ENCODE measurements around the gene ANKRD23.

ANKRD23 gene

GRCh38 chr2:96860065-96861029 lies 16.5 kb upstream of the ANKRD23 start:
- no peak overlapping the region for H3K27ac ChIP-seq (ENCODE audit: low read depth, low read length)
- H3K9ac ChIP-seq (ENCODE audit: low read depth, low read length), result no peak overlapping the region
- peaks cover 15% of the 10 kb centered on the region; the same call in 1 of the 2 replicates for H3K4me1 ChIP-seq (ENCODE audit: control insufficient read depth, insufficient read depth, low read length)
- peaks cover 50% of the 10 kb centered on the region for H3K36me3 ChIP-seq (ENCODE audit: control insufficient read depth, insufficient read depth, low read length)
- H3K27me3 ChIP-seq (ENCODE audit: control insufficient read depth, insufficient read depth, low read length), result no peaks in the 10 kb centered on the region
- no peak overlapping the region for H3K4me3 ChIP-seq (ENCODE audit: low read depth, low read length)
- H3K9me3 ChIP-seq (ENCODE audit: control insufficient read depth, insufficient read depth, low read length), result no peaks in the 10 kb centered on the region

- peaks cover 15% of the 10 kb centered on the region; the same call in 1 of the 2 replicates for H3K4me1 ChIP-seq (ENCODE audit: control insufficient read depth, insufficient read depth, low read length)
- H3K27me3 ChIP-seq (ENCODE audit: control insufficient read depth, insufficient read depth, low read length), result no peaks in the 10 kb centered on the region
- H3K36me3 ChIP-seq (ENCODE audit: control insufficient read depth, insufficient read depth, low read length), result peaks cover 44% of the 10 kb centered on the region
- no peak overlapping the region for H3K4me3 ChIP-seq (ENCODE audit: low read depth, low read length)
- no peak overlapping the region for H3K9ac ChIP-seq (ENCODE audit: low read depth, low read length)
- H3K27ac ChIP-seq (ENCODE audit: low read depth, low read length), result peak overlapping the region; percentile 70
- no peaks in the 10 kb centered on the region for H3K9me3 ChIP-seq (ENCODE audit: control insufficient read depth, insufficient read depth, low read length)
Observed at GRCh38 chr2:96859681-96860064, 15.9 kb upstream of the ANKRD23 start.

- H3K27ac ChIP-seq (ENCODE audit: low read depth, low read length), result peak overlapping the region; percentile 70
- H3K27me3 ChIP-seq (ENCODE audit: control insufficient read depth, insufficient read depth, low read length), result no peaks in the 10 kb centered on the region
- H3K9me3 ChIP-seq (ENCODE audit: control insufficient read depth, insufficient read depth, low read length), result no peaks in the 10 kb centered on the region
- H3K4me1 ChIP-seq (ENCODE audit: control insufficient read depth, insufficient read depth, low read length), result peaks cover 15% of the 10 kb centered on the region; the same call in 1 of the 2 replicates
- peak overlapping the region; percentile 76 for H3K4me3 ChIP-seq (ENCODE audit: low read depth, low read length)
- no peak overlapping the region for H3K9ac ChIP-seq (ENCODE audit: low read depth, low read length)
- H3K36me3 ChIP-seq (ENCODE audit: control insufficient read depth, insufficient read depth, low read length), result peaks cover 42% of the 10 kb centered on the region
Observed at GRCh38 chr2:96859099-96859649, 15.4 kb upstream of the ANKRD23 start.

- peaks cover 41% of the 10 kb centered on the region for H3K36me3 ChIP-seq (ENCODE audit: control insufficient read depth, insufficient read depth, low read length)
- H3K9me3 ChIP-seq (ENCODE audit: control insufficient read depth, insufficient read depth, low read length), result no peaks in the 10 kb centered on the region
- peak within 1 kb of the TSS; percentile 70 for H3K27ac ChIP-seq (ENCODE audit: low read depth, low read length)
- H3K4me3 ChIP-seq (ENCODE audit: low read depth, low read length), result peak within 1 kb of the TSS; percentile 76
- no peaks in the 10 kb centered on the region for H3K27me3 ChIP-seq (ENCODE audit: control insufficient read depth, insufficient read depth, low read length)
- H3K9ac ChIP-seq (ENCODE audit: low read depth, low read length), result peak within 1 kb of the TSS; percentile 17
- peaks cover 15% of the 10 kb centered on the region; the same call in 1 of the 2 replicates for H3K4me1 ChIP-seq (ENCODE audit: control insufficient read depth, insufficient read depth, low read length)
Observed at GRCh38 chr2:96857667-96858372, 14.0 kb upstream of the ANKRD23 start, which contains the start of gene ANKRD39. Gene ANKRD39, minus strand, starts transcription at chr2:96858016. Its CDS starts 29 bp downstream, at chr2:96857987.

- no peaks in the 10 kb centered on the region for H3K27me3 ChIP-seq (ENCODE audit: control insufficient read depth, insufficient read depth, low read length)
- H3K36me3 ChIP-seq (ENCODE audit: control insufficient read depth, insufficient read depth, low read length), result peaks cover 43% of the 10 kb centered on the region
- H3K9me3 ChIP-seq (ENCODE audit: control insufficient read depth, insufficient read depth, low read length), result no peaks in the 10 kb centered on the region
- no peak overlapping the region for H3K27ac ChIP-seq (ENCODE audit: low read depth, low read length)
- H3K4me3 ChIP-seq (ENCODE audit: low read depth, low read length), result peak overlapping the region; percentile 76
- H3K4me1 ChIP-seq (ENCODE audit: control insufficient read depth, insufficient read depth, low read length), result peaks cover 15% of the 10 kb centered on the region; the same call in 1 of the 2 replicates
- peak overlapping the region; percentile 17 for H3K9ac ChIP-seq (ENCODE audit: low read depth, low read length)
Observed at GRCh38 chr2:96856776-96857666, 13.2 kb upstream of the ANKRD23 start.

- no peaks in the 10 kb centered on the region for H3K9me3 ChIP-seq (ENCODE audit: control insufficient read depth, insufficient read depth, low read length)
Observed at GRCh38 chr2:96853321-96853720, 9.5 kb upstream of the ANKRD23 start.

GRCh38 chr2:96852667-96853066 lies 8.8 kb upstream of the ANKRD23 start:
- Histone ChIP-seq H3K36me3 (ENCODE audit: control insufficient read depth, insufficient read depth, low read length) (peaks cover 53% of the 10 kb centered on the region), H3K9me3 (ENCODE audit: control insufficient read depth, insufficient read depth, low read length) (no peaks in the 10 kb centered on the region), H3K27ac (ENCODE audit: low read depth, low read length) (no peak overlapping the region), H3K27me3 (ENCODE audit: control insufficient read depth, insufficient read depth, low read length) (no peaks in the 10 kb centered on the region), H3K4me1 (ENCODE audit: control insufficient read depth, insufficient read depth, low read length) (peaks cover 7% of the 10 kb centered on the region; the same call in 1 of the 2 replicates), H3K9ac (ENCODE audit: low read depth, low read length) (no peak overlapping the region), H3K4me3 (ENCODE audit: low read depth, low read length) (no peak overlapping the region)

More at GRCh38 chr2:96853321-96853720, 9.5 kb upstream of the ANKRD23 start:
- H3K9ac ChIP-seq (ENCODE audit: low read depth, low read length), result no peak overlapping the region
- peaks cover 47% of the 10 kb centered on the region for H3K36me3 ChIP-seq (ENCODE audit: control insufficient read depth, insufficient read depth, low read length)
- no peak overlapping the region for H3K4me3 ChIP-seq (ENCODE audit: low read depth, low read length)
- no peak overlapping the region for H3K27ac ChIP-seq (ENCODE audit: low read depth, low read length)
- H3K27me3 ChIP-seq (ENCODE audit: control insufficient read depth, insufficient read depth, low read length), result no peaks in the 10 kb centered on the region
- peaks cover 7% of the 10 kb centered on the region; the same call in 1 of the 2 replicates for H3K4me1 ChIP-seq (ENCODE audit: control insufficient read depth, insufficient read depth, low read length)

GRCh38 chr2:96848264-96848663 lies 4.4 kb upstream of the ANKRD23 start:
- peaks cover 56% of the 10 kb centered on the region for H3K36me3 ChIP-seq (ENCODE audit: control insufficient read depth, insufficient read depth, low read length)
- no peaks in the 10 kb centered on the region for H3K27me3 ChIP-seq (ENCODE audit: control insufficient read depth, insufficient read depth, low read length)
- H3K4me3 ChIP-seq (ENCODE audit: low read depth, low read length), result no peak overlapping the region
- no peaks in the 10 kb centered on the region for H3K9me3 ChIP-seq (ENCODE audit: control insufficient read depth, insufficient read depth, low read length)
- no peak overlapping the region for H3K27ac ChIP-seq (ENCODE audit: low read depth, low read length)
- no peak overlapping the region for H3K9ac ChIP-seq (ENCODE audit: low read depth, low read length)
- no peaks in the 10 kb centered on the region for H3K4me1 ChIP-seq (ENCODE audit: control insufficient read depth, insufficient read depth, low read length)

- H3K9ac ChIP-seq (ENCODE audit: low read depth, low read length), result no peak overlapping the region
- no peaks in the 10 kb centered on the region for H3K27me3 ChIP-seq (ENCODE audit: control insufficient read depth, insufficient read depth, low read length)
- H3K4me1 ChIP-seq (ENCODE audit: control insufficient read depth, insufficient read depth, low read length), result no peaks in the 10 kb centered on the region
- H3K4me3 ChIP-seq (ENCODE audit: low read depth, low read length), result no peak overlapping the region
- no peaks in the 10 kb centered on the region for H3K9me3 ChIP-seq (ENCODE audit: control insufficient read depth, insufficient read depth, low read length)
- H3K27ac ChIP-seq (ENCODE audit: low read depth, low read length), result no peak overlapping the region
- peaks cover 49% of the 10 kb centered on the region for H3K36me3 ChIP-seq (ENCODE audit: control insufficient read depth, insufficient read depth, low read length)
Observed at GRCh38 chr2:96847586-96847985, 3.8 kb upstream of the ANKRD23 start.

- no peak overlapping the region for H3K27ac ChIP-seq (ENCODE audit: low read depth, low read length)
- peaks cover 44% of the 10 kb centered on the region for H3K36me3 ChIP-seq (ENCODE audit: control insufficient read depth, insufficient read depth, low read length)
- H3K4me3 ChIP-seq (ENCODE audit: low read depth, low read length), result no peak overlapping the region
- H3K9ac ChIP-seq (ENCODE audit: low read depth, low read length), result no peak overlapping the region
- no peaks in the 10 kb centered on the region for H3K27me3 ChIP-seq (ENCODE audit: control insufficient read depth, insufficient read depth, low read length)
- H3K4me1 ChIP-seq (ENCODE audit: control insufficient read depth, insufficient read depth, low read length), result no peaks in the 10 kb centered on the region
- H3K9me3 ChIP-seq (ENCODE audit: control insufficient read depth, insufficient read depth, low read length), result no peaks in the 10 kb centered on the region
Observed at GRCh38 chr2:96846825-96847224, 3.0 kb upstream of the ANKRD23 start.
